ENCODE measurements around the gene UNC79.

Gene UNC79

GRCh38 chr14:93731753-93732152, 301.0 kb downstream of the UNC79 start:
- no peak overlapping the region for H3K4me3 ChIP-seq (replicated peaks; ENCODE audit: low read depth, low read length)
- no peak for DNase-seq (ENCODE audit: extremely low read depth, low read depth)
- no peak for TF ChIP-seq CTCF (IDR thresholded peaks at IDR 0.05; ENCODE audit: low read depth, low read length, missing control alignments)

GRCh38 chr14:93732524-93732923, 301.8 kb downstream of the UNC79 start:
- DNase-seq (ENCODE audit: extremely low read depth, low read depth) = no peak
- no peak for TF ChIP-seq CTCF (IDR thresholded peaks at IDR 0.05; ENCODE audit: low read depth, low read length, missing control alignments)
- no peak overlapping the region for H3K4me3 ChIP-seq (replicated peaks; ENCODE audit: low read depth, low read length)

- no peak for TF ChIP-seq CTCF (IDR thresholded peaks at IDR 0.05; ENCODE audit: low read depth, low read length, missing control alignments)
- no peak overlapping the region for H3K4me3 ChIP-seq (replicated peaks; ENCODE audit: low read depth, low read length)
- DNase-seq (ENCODE audit: extremely low read depth, low read depth) = no peak
These were observed 302.5 kb downstream of the UNC79 start for GRCh38 chr14:93733231-93733630.

GRCh38 chr14:93733631-93734030, 302.9 kb downstream of the UNC79 start:
- no peak overlapping the region for H3K4me3 ChIP-seq (replicated peaks; ENCODE audit: low read depth, low read length)
- TF ChIP-seq CTCF (IDR thresholded peaks at IDR 0.05; ENCODE audit: low read depth, low read length, missing control alignments) = no peak
- DNase-seq (ENCODE audit: extremely low read depth, low read depth) = no peak

GRCh38 chr14:93734086-93734822, 303.5 kb downstream of the UNC79 start:
- no peak for DNase-seq (ENCODE audit: extremely low read depth, low read depth)
- H3K4me3 ChIP-seq (replicated peaks; ENCODE audit: low read depth, low read length) = no peak overlapping the region
- TF ChIP-seq CTCF (IDR thresholded peaks at IDR 0.05; ENCODE audit: low read depth, low read length, missing control alignments) = no peak

GRCh38 chr14:93735206-93735605, 304.5 kb downstream of the UNC79 start:
- no peak for TF ChIP-seq CTCF (IDR thresholded peaks at IDR 0.05; ENCODE audit: low read depth, low read length, missing control alignments)
- no peak overlapping the region for H3K4me3 ChIP-seq (replicated peaks; ENCODE audit: low read depth, low read length)
- DNase-seq (ENCODE audit: extremely low read depth, low read depth) = no peak
